ENCODE results near the gene PLAAT1. TPM values are rescaled to one million over a fixed set of nuclear protein-coding genes. Genes with fewer than 3 reads are reported as not detected.

PLAAT1 gene
- total RNA-seq: under 1 TPM in 3 of 6 donors, not detected in 3; 0.20 to 0.46 (median 0.40) TPM

GRCh38 chr3:193240850-193241706 is at the start of gene PLAAT1:
TSS of gene PLAAT1 (plus strand) at chr3:193241222. CDS start at chr3:193255651, 14,429 bp downstream.
- Histone ChIP-seq H3K27ac (no peak within 1 kb of the TSS), H3K9me3 (no peaks in the 10 kb centered on the region), H3K4me3 (peak within 1 kb of the TSS; percentile 25 to 49 (median 39)), H3K4me1 (peaks cover 0 to 9% (median 2%) of the 10 kb centered on the region in 4 donors), H3K36me3 (no peaks in the 10 kb centered on the region), H3K27me3 (no peaks in the 10 kb centered on the region)
- WGBS, 2 donors: 4 to 5% methylated on average over 19 to 32 of the region's 93 CpGs
- TF ChIP-seq CTCF (IDR thresholded peaks at IDR 0.05) (no peak), POLR2A (IDR thresholded peaks at IDR 0.05) (no peak), EP300 (IDR thresholded peaks at IDR 0.05) (no peak), POLR2AphosphoS5 (IDR thresholded peaks at IDR 0.05) (no peak)
- peak; percentile 67 to 94 for ATAC-seq (ENCODE audit: low FRiP score in 2 of 2)
- DNase-seq: peak; percentile 49 to 93

GRCh38 chr3:193194371-193194770 is 46.7 kb upstream of the PLAAT1 start:
- H3K4me1 ChIP-seq: no peaks in the 10 kb centered on the region

GRCh38 chr3:193196746-193197145 is 44.3 kb upstream of the PLAAT1 start:
- DNase-seq (no peak), ATAC-seq (ENCODE audit: low FRiP score in 2 of 2) (no peak)
- 62 to 69% methylated on average over 2 of the region's 2 CpGs for WGBS, 2 donors
- Histone ChIP-seq H3K27me3 (no peaks in the 10 kb centered on the region), H3K4me1 (no peaks in the 10 kb centered on the region), H3K4me3 (no peak overlapping the region), H3K36me3 (no peaks in the 10 kb centered on the region), H3K27ac (no peak overlapping the region), H3K9me3 (no peaks in the 10 kb centered on the region)
- no peak for TF ChIP-seq EP300 (IDR thresholded peaks at IDR 0.05)

More at GRCh38 chr3:193194371-193194770, 46.7 kb upstream of the PLAAT1 start:
- Histone ChIP-seq H3K27me3 (no peaks in the 10 kb centered on the region), H3K9me3 (no peaks in the 10 kb centered on the region), H3K36me3 (no peaks in the 10 kb centered on the region), H3K27ac (no peak overlapping the region), H3K4me3 (no peak overlapping the region)
- no peak for DNase-seq
- TF ChIP-seq EP300 (IDR thresholded peaks at IDR 0.05): no peak
- no peak for TF ChIP-seq CTCF (IDR thresholded peaks at IDR 0.05)
- TF ChIP-seq POLR2AphosphoS5 (IDR thresholded peaks at IDR 0.05): no peak
- TF ChIP-seq POLR2A (IDR thresholded peaks at IDR 0.05): no peak
- ATAC-seq (ENCODE audit: low FRiP score in 2 of 2): no peak
- 34 to 36% methylated on average over 3 of the region's 3 CpGs for WGBS, 2 donors

GRCh38 chr3:193207290-193208273 is 33.4 kb upstream of the PLAAT1 start:
- WGBS, 2 donors: 41 to 44% methylated on average over 5 of the region's 5 CpGs
- H3K9me3 ChIP-seq: no peaks in the 10 kb centered on the region
- DNase-seq (no peak), ATAC-seq (ENCODE audit: low FRiP score in 2 of 2) (no peak)
- H3K27me3 ChIP-seq: no peaks in the 10 kb centered on the region
- no peak for TF ChIP-seq EP300 (IDR thresholded peaks at IDR 0.05)
- TF ChIP-seq POLR2A (IDR thresholded peaks at IDR 0.05): no peak
- TF ChIP-seq CTCF (IDR thresholded peaks at IDR 0.05): no peak
- no peak for TF ChIP-seq POLR2AphosphoS5 (IDR thresholded peaks at IDR 0.05)
- no peaks in the 10 kb centered on the region for H3K4me1 ChIP-seq
- H3K27ac ChIP-seq: no peak overlapping the region
- H3K36me3 ChIP-seq: no peaks in the 10 kb centered on the region
- no peak overlapping the region for H3K4me3 ChIP-seq

GRCh38 chr3:193210618-193211017 is 30.4 kb upstream of the PLAAT1 start:
- Histone ChIP-seq H3K27ac (no peak overlapping the region), H3K27me3 (no peaks in the 10 kb centered on the region), H3K4me3 (no peak overlapping the region), H3K9me3 (no peaks in the 10 kb centered on the region), H3K36me3 (no peaks in the 10 kb centered on the region), H3K4me1 (no peaks in the 10 kb centered on the region)
- WGBS, 2 donors: 81 to 100% methylated on average over 1 of the region's 1 CpG
- DNase-seq (no peak), ATAC-seq (ENCODE audit: low FRiP score in 2 of 2) (no peak)
- TF ChIP-seq CTCF (IDR thresholded peaks at IDR 0.05) (no peak), POLR2AphosphoS5 (IDR thresholded peaks at IDR 0.05) (no peak), POLR2A (IDR thresholded peaks at IDR 0.05) (no peak), EP300 (IDR thresholded peaks at IDR 0.05) (no peak)
